Measurements from ENCODE around the gene TFF2.

TFF2 gene

DNA sequence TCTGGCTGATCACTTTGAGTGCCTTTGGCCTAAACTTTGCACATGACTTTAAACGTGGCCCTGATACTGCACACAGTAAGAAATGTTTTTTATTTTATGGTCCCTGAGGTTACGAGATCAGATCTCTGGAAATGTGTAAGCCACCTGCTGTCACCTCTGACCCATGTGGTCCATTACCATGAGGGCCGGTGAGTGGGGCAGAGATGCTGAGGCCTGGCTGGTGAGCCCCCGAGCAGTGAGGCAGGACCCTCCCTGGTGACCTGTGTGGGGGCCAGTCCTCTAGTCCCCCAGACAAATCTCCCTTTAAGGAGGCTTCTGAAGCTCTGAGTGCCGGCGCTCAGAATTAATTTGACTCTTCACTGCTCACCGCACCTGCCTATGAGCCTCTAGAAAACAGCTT is 48.0 kb downstream of the TFF2 start:
- no peak for DNase-seq

DNA sequence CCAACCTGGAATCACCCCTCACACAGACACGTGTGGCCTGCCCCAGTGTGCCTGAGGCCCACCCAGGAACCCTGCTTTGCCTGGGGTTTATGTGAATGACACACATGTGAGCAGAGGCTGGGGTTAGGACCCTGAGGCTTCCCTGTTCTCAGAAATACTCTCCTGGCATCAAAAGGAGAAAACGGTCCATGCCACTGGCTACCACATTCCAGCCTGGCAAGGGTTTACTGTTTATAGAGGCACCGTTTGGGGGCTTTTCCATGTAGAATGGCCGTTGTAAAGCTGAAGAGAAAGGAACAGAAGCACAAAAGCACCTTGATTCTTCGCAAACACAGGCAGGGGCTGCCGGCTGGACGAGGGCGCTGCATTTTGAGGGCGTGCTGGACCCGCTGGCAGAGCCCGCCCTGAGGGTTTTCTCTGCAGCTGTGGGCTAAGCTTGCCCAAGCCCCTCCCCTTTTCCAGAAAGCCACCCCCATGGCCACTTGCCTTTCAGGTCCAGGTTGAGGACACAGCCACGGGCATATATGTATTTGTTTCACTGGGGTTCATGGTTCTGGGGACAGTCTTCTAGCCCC is 48.6 kb downstream of the TFF2 start:
- no peak for DNase-seq

DNA sequence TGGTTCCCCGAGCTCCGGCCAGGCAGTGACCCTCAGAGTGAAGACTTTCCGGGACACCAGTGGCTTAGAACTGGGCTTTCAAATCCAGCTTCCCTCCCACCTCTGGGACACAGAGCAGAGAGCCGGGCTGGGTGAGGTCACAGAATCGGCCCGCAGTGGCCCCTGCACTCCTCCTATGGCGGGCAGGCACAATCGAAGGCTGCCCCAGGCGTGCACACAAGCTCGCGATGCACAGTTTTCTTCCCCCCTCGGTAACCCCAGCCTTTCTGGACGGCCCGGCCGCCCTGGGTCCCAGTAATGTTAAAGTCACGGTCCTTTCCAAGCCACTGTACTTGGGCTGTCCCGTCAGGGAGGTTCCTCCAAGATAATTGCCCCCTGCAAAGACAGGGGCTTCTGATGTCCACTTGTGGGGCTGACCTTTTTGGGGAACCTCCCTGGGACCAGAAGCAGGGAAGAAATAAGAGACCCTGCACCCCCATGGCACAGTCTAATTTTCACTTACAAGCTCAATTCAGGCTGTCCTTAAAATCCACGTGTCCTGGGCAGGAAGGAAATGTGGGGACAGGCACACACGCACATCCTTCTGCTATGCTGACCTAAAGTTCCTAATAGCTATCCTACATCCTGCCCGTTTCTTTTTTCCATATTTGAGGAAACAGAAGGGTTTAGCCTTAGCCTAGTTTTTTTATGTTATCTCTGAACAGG is 49.3 kb downstream of the TFF2 start:
- no peak for DNase-seq

DNA sequence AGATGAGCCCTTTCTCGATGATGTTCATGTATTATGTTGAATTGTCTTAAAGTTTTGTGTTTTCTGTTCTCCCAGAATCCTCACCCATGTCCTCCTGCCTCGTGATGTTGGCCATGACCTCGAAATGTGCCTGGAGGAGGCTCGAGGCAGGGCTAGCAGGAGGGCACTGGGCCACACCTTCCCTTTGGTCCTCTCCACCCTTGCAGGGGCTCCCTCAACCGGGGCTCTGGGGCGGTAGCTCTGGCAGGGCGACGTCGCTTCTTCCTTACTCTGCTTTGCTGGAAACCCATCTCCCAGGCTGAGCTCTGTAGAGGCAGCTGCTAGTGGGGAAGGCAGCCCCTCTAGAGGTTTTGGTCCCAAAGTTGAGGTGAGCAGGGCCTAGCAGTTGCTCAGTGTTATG is 49.8 kb downstream of the TFF2 start:
- no peak for DNase-seq

DNA sequence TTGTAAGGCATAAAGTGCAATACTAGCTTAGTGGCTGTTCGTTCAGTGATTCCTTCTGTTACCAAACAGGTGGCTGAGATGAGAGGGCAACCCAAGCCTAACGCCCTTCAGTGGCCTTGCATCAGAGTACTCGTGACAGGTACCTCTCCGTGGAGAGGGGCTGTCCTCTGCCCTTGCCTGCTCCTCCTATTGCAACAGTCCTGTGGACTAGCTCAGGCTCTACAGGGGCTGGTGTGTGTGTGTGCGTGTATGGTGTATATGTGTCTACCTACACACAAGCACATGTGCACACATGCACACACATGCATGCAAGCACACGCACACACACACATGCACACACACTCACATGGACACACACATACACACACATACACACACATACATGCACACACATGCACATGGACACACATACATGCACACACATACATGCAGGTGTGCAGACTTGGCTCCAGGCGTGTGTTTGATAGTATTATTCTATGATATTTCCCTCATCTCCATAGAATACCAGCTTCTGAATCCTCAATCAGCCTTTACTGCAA is 50.7 kb downstream of the TFF2 start:
- no peak for DNase-seq

DNA sequence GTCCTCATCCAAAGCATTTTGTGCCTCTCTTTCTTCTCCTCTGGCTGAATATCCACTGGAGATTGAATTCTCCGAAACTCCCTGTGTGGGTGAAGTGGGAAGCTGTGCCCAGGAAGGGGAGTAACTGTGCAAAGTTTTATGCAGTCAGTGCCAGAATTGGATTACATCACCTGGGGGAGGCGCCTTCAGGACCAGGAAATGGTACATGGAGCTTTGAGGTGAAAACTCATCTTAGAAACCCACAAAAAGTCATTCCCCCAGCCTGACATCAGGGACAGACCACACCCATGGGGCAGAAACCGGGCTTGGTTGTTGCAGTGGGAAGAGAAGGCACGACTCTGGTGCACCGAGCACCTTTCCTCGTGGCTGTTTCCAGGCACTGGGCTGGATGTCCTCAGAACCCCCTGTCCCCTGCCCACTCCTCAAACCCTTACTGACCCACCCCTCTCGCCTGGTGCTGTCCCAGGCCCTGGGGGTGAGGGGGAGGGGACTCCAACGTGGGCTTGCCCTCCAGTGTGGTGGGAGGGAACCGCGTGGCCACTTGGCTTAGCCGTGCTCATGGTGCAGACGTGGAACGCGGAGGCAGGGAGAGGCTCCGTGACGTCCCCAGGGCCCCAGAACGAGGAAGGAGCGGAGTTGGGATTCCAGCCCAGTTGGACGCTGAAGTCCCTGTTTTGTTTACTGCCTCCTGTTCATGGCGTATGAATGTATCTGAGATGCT is 51.3 kb downstream of the TFF2 start:
- no peak for DNase-seq

DNA sequence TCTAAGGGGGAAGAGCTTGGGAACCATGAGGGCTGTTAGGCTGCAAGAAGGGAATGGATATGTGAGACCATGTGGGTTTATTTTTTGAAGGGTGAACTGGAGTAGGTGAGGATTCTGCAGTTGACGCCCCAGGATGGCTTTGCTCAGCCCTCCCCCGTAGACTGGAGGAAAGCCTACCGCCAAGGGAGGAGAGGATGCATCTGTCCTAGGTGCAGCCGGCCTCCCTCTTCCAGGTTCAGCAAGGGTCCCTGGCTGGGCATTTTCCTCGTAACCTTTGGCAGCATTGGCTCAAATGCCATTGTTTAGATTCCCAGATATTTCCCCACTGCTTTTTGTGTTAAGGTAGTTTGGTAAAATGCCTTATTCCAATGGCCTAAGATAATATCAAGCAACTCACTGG is 52.1 kb downstream of the TFF2 start:
- no peak for DNase-seq

DNA sequence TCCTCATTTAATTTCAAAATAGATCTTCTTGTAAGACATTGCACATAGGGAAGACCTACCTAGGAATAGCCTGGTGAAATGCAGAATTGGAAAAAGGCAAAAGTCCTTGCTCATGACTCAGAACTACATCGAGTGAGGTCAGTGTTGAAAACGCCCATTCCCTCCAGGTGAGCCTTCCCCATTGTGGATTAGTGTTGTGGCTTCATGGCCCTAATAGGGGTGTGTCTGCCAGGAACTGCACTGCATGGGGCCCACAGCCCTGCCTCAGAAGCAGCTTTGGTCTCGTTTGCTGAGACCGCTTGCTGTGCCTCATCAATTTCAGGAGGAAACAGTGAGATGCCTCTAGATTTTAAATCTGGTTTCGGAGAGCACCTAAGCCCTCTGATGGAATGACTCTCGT is 52.6 kb downstream of the TFF2 start:
- no peak for DNase-seq

DNA sequence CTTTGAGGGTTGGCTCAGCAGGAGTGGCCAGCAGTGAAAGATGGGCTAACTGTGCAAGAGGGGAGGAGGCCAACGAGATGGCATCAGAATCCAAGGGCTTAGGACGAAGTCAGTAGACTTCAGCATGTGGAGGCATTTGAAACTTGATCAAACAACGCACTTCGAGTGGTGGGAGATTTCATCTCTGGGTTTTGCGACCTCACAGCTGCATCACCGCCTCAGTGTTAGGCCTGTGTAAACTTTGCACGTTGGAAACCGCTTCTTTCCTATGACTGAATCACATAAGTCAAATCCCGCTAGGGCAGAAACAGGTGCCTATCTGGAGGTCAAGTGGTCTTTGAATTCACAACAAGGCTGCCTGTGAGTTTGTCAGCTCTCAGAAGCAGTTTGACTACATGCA is 53.4 kb downstream of the TFF2 start:
- DNase-seq, result no peak

DNA sequence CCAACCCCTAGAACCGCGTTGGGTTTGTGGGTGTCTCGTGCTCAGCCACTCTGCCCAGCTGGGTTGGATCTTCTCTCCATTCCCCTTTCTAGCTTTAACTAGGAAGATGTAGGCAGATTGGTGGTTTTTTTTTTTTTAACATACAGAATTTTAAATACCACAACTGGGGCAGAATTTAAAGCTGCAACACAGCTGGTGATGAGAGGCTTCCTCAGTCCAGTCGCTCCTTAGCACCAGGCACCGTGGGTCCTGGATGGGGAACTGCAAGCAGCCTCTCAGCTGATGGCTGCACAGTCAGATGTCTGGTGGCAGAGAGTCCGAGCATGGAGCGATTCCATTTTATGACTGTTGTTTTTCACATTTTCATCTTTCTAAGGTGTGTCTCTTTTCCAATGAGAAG is 54.3 kb downstream of the TFF2 start:
- DNase-seq, result no peak

Data from NCI-H2081 treated with DMSO at 0.1 percent for 48 hours (cell line).